Measurements from ENCODE around the gene FMC1. TPM values are rescaled to one million over a fixed set of nuclear protein-coding genes. Genes with fewer than 3 reads are reported as not detected.

Gene FMC1
- total RNA-seq, 2 donors from 2014 or later = 20.2 to 45.9 TPM

- no peak overlapping the region for H3K27ac ChIP-seq
- no peak for TF ChIP-seq CTCF (IDR thresholded peaks at IDR 0.05)
- H3K27me3 ChIP-seq = no peaks in the 10 kb centered on the region
- H3K4me1 ChIP-seq = no peaks in the 10 kb centered on the region
- H3K36me3 ChIP-seq = peaks cover 39% of the 10 kb centered on the region
- H3K4me3 ChIP-seq = no peak overlapping the region
- H3K9me3 ChIP-seq = no peaks in the 10 kb centered on the region
- no peak for DNase-seq (ENCODE audit: low spot score)
These were observed 48.6 kb downstream of the FMC1 start for GRCh38 chr7:139389774-139390173.

GRCh38 chr7:139393621-139394211 is 52.6 kb downstream of the FMC1 start:
- TF ChIP-seq CTCF (IDR thresholded peaks at IDR 0.05) = no peak
- Histone ChIP-seq H3K4me1 (peaks cover 0 to 5% of the 10 kb centered on the region in 2 donors), H3K9me3 (no peaks in the 10 kb centered on the region), H3K4me3 (no peak overlapping the region), H3K27ac (no peak overlapping the region), H3K36me3 (peaks cover 15% of the 10 kb centered on the region), H3K27me3 (no peaks in the 10 kb centered on the region)
- no peak for DNase-seq (ENCODE audit: low spot score)

- peaks cover 11% of the 10 kb centered on the region for H3K36me3 ChIP-seq
These were observed 53.4 kb downstream of the FMC1 start for GRCh38 chr7:139394540-139394939.

More at GRCh38 chr7:139394540-139394939, 53.4 kb downstream of the FMC1 start:
- Histone ChIP-seq H3K4me3 (no peak overlapping the region), H3K27me3 (no peaks in the 10 kb centered on the region), H3K9me3 (no peaks in the 10 kb centered on the region), H3K27ac (no peak overlapping the region), H3K4me1 (peaks cover 0 to 5% of the 10 kb centered on the region in 2 donors)
- TF ChIP-seq CTCF (IDR thresholded peaks at IDR 0.05) = no peak
- DNase-seq (ENCODE audit: low spot score) = no peak

Other genes with a start within 250 kb of the FMC1 start
- gene ZC3HAV1, start 231.6 kb upstream of the FMC1 start, total RNA-seq = 10 to 100 TPM in 1 of 2 donors, 1 to 10 TPM in 1; 8.0 to 15.2 TPM
- 1 to 10 TPM; 7.9 to 8.5 TPM for gene UBN2, start 110.1 kb upstream of the FMC1 start, total RNA-seq
- gene LUC7L2, start 18.6 kb downstream of the FMC1 start, total RNA-seq = 10 to 100 TPM; 35.0 to 37.2 TPM
- gene KLRG2, start 142.3 kb downstream of the FMC1 start, total RNA-seq = not detected
- not detected for gene CLEC2L, start 182.3 kb downstream of the FMC1 start, total RNA-seq

Measured in right atrium auricular region (tissue), 2 donors.